GM19468 (cell line): ENCODE measurements around the gene S1PR2.

Experiments used
- ATAC-seq: cut with Tn5 transposase; IDR thresholded peaks from one replicate; pipeline ENCODE4 v1.9.1; 2021; ENCODE audit warnings: mild to moderate bottlenecking, moderate library complexity, moderate number of reproducible peaks; ENCODE audit not compliant: unreplicated experiment; ENCODE audit errors: extremely low read depth

S1PR2 gene

GRCh38 chr19:10230861-10231611 is at the start of gene S1PR2:
Gene S1PR2 (minus strand): TSS chr19:10231331. CDS start chr19:10224905, 6,426 bp downstream.
- no peak for ATAC-seq

- ATAC-seq, result no peak
These were observed 48.8 kb upstream of the S1PR2 start for GRCh38 chr19:10279737-10280442.

- no peak for ATAC-seq
These were observed 47.8 kb upstream of the S1PR2 start for GRCh38 chr19:10278935-10279334.

GRCh38 chr19:10277795-10278589 is 46.9 kb upstream of the S1PR2 start:
- ATAC-seq, result no peak

GRCh38 chr19:10274589-10274988 is 43.5 kb upstream of the S1PR2 start:
- no peak for ATAC-seq

- no peak for ATAC-seq
These were observed 40.5 kb upstream of the S1PR2 start for GRCh38 chr19:10271543-10272086.

GRCh38 chr19:10270616-10271394 is 39.7 kb upstream of the S1PR2 start, which contains the start of gene ICAM1:
Gene ICAM1 (plus strand): TSS chr19:10271120. CDS start chr19:10271160, 40 bp downstream.
- peak; percentile 25 for ATAC-seq

- no peak for ATAC-seq
These were observed 39.1 kb upstream of the S1PR2 start for GRCh38 chr19:10270180-10270615.

GRCh38 chr19:10269333-10270179 is 38.4 kb upstream of the S1PR2 start:
- no peak for ATAC-seq

- ATAC-seq, result no peak
These were observed 36.9 kb upstream of the S1PR2 start for GRCh38 chr19:10268071-10268470.

- ATAC-seq, result no peak
These were observed 35.6 kb upstream of the S1PR2 start for GRCh38 chr19:10266706-10267105.

GRCh38 chr19:10262771-10263170 is 31.6 kb upstream of the S1PR2 start:
- ATAC-seq, result no peak

- ATAC-seq, result no peak
These were observed 29.0 kb upstream of the S1PR2 start for GRCh38 chr19:10260141-10260584.

- ATAC-seq, result no peak
These were observed 28.2 kb upstream of the S1PR2 start for GRCh38 chr19:10259162-10259905.

GRCh38 chr19:10258080-10258710 is 27.1 kb upstream of the S1PR2 start:
- ATAC-seq, result no peak

GRCh38 chr19:10256970-10257615 is 26.0 kb upstream of the S1PR2 start:
- ATAC-seq, result no peak

- ATAC-seq, result no peak
These were observed 25.4 kb upstream of the S1PR2 start for GRCh38 chr19:10256551-10256950.
